Measurements from ENCODE around the gene GRIA4.

DNA sequence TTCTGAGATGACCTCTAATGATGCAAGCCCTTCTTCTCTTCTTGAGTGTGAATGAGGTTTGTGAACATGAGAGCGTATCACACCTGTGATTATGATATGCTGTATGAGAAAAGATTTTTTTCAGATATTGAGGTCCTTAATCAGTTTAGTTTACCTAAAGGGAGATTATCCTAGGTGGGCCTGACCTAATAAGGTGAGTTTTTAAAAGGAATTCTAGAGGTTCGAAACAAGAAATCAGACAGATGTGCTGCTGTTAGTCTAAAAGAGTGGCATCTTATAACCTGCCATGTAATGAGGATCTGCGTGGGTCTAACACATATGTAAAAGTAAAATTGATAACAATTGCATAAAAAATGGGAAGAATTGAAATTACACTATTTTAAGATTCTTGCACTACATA, 378.3 kb downstream of the GRIA4 start:
- TF ChIP-seq, protein P1, sequence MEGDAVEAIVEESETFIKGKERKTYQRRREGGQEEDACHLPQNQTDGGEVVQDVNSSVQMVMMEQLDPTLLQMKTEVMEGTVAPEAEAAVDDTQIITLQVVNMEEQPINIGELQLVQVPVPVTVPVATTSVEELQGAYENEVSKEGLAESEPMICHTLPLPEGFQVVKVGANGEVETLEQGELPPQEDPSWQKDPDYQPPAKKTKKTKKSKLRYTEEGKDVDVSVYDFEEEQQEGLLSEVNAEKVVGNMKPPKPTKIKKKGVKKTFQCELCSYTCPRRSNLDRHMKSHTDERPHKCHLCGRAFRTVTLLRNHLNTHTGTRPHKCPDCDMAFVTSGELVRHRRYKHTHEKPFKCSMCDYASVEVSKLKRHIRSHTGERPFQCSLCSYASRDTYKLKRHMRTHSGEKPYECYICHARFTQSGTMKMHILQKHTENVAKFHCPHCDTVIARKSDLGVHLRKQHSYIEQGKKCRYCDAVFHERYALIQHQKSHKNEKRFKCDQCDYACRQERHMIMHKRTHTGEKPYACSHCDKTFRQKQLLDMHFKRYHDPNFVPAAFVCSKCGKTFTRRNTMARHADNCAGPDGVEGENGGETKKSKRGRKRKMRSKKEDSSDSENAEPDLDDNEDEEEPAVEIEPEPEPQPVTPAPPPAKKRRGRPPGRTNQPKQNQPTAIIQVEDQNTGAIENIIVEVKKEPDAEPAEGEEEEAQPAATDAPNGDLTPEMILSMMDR (conservative IDR thresholded peaks at IDR 0.05 in 1 of 2, IDR thresholded peaks at IDR 0.05 in 1 of 2; ENCODE audit: extremely low read depth in 1 of 2, insufficient read depth in 1 of 2, low read depth in 1 of 2, low read length in 2 of 2), result no peak
- TF ChIP-seq EZH2 (IDR thresholded peaks at IDR 0.05; ENCODE audit: borderline replicate concordance, low read length), result no peak

Measured in mammary epithelial cell (primary cell).